ENCODE results near the gene ZNF140. TPM values are rescaled to one million over a fixed set of nuclear protein-coding genes. Genes with fewer than 3 reads are reported as not detected.

ZNF140 gene
- total and polyA plus RNA-seq, 2 of the 13 experiments (the other 11 are each of a cell fraction or from before 2014, with no cell fraction given) = 8.7 to 13.5 TPM

GRCh38 chr12:133130038-133130807, 49.5 kb downstream of the ZNF140 start, which contains the start of the genes ZNF10 and ZNF891 (continued):
- TF ChIP-seq ZBTB10 (CRISPR knock-in tag; IDR thresholded peaks at IDR 0.05; ENCODE audit: borderline replicate concordance) (peak; percentile 43; the same call in 1 of the 2 replicates), KLF6 (CRISPR knock-in tag; IDR thresholded peaks at IDR 0.05) (peak; percentile 90), EEA1 (CRISPR knock-in tag; IDR thresholded peaks at IDR 0.05; ENCODE audit: borderline replicate concordance) (peak; percentile 73), DRAP1 (CRISPR knock-in tag; IDR thresholded peaks at IDR 0.05) (peak; percentile 86), CEBPG (CRISPR knock-in tag; IDR thresholded peaks at IDR 0.05) (no peak), ZNF709 (CRISPR knock-in tag; IDR thresholded peaks at IDR 0.05) (peak; percentile 95), NPAS2 (CRISPR knock-in tag; IDR thresholded peaks at IDR 0.05; ENCODE audit: borderline replicate concordance) (no peak), GABPB1 (CRISPR knock-in tag; IDR thresholded peaks at IDR 0.05) (peak; percentile 93), CREB1 (IDR thresholded peaks at IDR 0.05) (peak; percentile 98), CREB1 (CRISPR knock-in tag; IDR thresholded peaks at IDR 0.05) (peak; percentile 88), MXI1 (IDR thresholded peaks at IDR 0.05; ENCODE audit: borderline replicate concordance, low read depth, low read length) (peak; percentile 76; the same call in 1 of the 3 replicates), CTCF (CRISPR knock-in tag; IDR thresholded peaks at IDR 0.05) (peak; percentile 33; the same call in 1 of the 2 replicates), FOXJ3 (CRISPR knock-in tag; IDR thresholded peaks at IDR 0.05; ENCODE audit: borderline replicate concordance) (no peak), ZNF615 (CRISPR knock-in tag; IDR thresholded peaks at IDR 0.05; ENCODE audit: borderline replicate concordance) (no peak), ISX (CRISPR knock-in tag; conservative IDR thresholded peaks at IDR 0.05) (0 out of 2 replicates have a peak, but pooled peaks have one; percentile 37), MED1 (CRISPR knock-in tag; IDR thresholded peaks at IDR 0.05) (peak; percentile 31; the same call in 1 of the 2 replicates), NFAT5 (CRISPR knock-in tag; IDR thresholded peaks at IDR 0.05) (peak; percentile 78; the same call in 1 of the 2 replicates)

All from HepG2 (cell line).